ENCODE measurements around the gene VAV1. TPM values are rescaled to one million over a fixed set of nuclear protein-coding genes. Genes with fewer than 3 reads are reported as not detected.

VAV1 gene
- total RNA-seq, 1 donor from 2014 or later: 1.8 TPM

DNA sequence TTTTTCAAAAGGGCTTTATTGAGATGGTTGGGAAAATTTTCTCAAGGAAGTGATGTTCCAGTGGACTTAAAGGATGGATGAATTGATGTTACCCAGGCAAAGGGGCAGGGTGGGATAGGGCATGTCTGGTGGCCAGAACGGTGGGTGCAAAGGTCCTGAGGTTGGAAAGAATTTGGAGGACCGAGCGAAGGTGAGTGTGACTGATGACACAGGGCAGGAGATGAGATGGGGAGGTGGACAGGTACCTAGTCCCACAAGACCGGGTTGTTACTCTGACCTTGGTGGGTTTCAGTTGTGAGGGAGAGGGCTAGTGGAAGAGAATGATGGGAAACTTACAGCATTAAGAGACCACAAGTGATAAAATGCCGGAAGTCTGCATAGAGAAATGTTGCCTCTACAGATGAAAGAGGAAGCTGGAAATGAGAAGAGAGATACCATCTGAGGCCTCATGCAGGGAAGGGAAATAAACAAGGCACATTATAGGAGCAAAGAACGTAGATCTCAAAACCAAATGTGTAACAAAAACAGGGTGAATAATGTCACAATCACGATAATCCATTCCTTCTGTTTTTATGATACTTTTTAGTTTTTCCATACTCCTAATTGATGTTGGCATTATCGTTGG lies 119.4 kb downstream of the VAV1 start:
- no peaks in the 10 kb centered on the region for H3K36me3 ChIP-seq
- intact Hi-C loops (cut with micrococcal nuclease): no loop called here
- TF ChIP-seq, protein P1, sequence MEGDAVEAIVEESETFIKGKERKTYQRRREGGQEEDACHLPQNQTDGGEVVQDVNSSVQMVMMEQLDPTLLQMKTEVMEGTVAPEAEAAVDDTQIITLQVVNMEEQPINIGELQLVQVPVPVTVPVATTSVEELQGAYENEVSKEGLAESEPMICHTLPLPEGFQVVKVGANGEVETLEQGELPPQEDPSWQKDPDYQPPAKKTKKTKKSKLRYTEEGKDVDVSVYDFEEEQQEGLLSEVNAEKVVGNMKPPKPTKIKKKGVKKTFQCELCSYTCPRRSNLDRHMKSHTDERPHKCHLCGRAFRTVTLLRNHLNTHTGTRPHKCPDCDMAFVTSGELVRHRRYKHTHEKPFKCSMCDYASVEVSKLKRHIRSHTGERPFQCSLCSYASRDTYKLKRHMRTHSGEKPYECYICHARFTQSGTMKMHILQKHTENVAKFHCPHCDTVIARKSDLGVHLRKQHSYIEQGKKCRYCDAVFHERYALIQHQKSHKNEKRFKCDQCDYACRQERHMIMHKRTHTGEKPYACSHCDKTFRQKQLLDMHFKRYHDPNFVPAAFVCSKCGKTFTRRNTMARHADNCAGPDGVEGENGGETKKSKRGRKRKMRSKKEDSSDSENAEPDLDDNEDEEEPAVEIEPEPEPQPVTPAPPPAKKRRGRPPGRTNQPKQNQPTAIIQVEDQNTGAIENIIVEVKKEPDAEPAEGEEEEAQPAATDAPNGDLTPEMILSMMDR (IDR thresholded peaks at IDR 0.05; ENCODE audit: borderline replicate concordance): no peak
- no peak overlapping the region for H3K27ac ChIP-seq (replicated peaks)
- peaks cover 43% of the 10 kb centered on the region for H3K9me3 ChIP-seq (replicated peaks)
- H3K4me1 ChIP-seq: no peaks in the 10 kb centered on the region
- no peak for DNase-seq
- H3K4me3 ChIP-seq: no peak overlapping the region
- H3K27me3 ChIP-seq (ENCODE audit: low read depth): peaks cover 36% of the 10 kb centered on the region

DNA sequence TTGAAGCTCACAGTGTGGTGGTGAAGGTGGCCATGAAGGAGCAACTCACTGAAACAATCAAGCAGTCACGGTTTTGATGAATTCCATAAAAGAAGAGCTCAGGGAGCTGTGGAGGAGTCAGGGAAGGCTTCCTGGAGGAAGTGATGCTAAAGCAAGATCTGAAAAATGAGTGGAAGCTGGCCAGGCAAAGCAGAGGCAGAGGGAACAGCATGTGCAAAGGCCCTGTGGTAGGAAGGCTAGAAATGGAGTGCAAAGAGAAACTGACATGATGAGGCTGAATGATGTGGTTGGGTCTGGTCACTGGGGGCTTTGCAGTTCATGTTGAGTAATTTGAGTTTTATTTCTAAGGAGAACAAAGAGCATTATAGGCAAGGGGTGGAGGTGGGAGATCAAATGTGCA lies 121.8 kb downstream of the VAV1 start:
- peaks cover 33% of the 10 kb centered on the region for H3K27me3 ChIP-seq (ENCODE audit: low read depth)
- TF ChIP-seq, protein P1 (IDR thresholded peaks at IDR 0.05; ENCODE audit: borderline replicate concordance): no peak
- peaks cover 49% of the 10 kb centered on the region for H3K9me3 ChIP-seq (replicated peaks)
- H3K4me1 ChIP-seq: no peaks in the 10 kb centered on the region
- H3K27ac ChIP-seq (replicated peaks): no peak overlapping the region
- H3K4me3 ChIP-seq: no peak overlapping the region
- no peaks in the 10 kb centered on the region for H3K36me3 ChIP-seq
- intact Hi-C loops (cut with micrococcal nuclease): no loop called here
- no peak for DNase-seq

DNA sequence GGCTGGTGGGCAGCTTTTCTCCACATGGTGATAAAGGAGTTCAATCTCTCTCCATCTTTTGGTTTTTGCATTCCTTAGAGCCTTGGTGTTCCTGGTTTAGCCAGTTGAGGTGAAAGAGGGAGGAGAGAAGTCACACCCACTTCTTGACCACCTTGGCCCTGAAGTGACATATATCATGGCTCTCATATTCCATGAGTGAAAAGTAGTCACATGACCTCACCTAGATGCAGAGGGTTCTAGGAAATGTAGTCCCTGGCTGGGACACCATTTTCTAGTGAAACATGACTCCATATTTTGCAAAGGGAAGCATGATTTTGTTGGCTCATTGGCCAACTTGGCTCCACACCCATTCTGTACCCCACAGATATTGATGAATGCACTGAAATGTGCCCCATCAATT lies 130.9 kb downstream of the VAV1 start:
- Histone ChIP-seq H3K27me3 (ENCODE audit: low read depth) (peaks cover 18% of the 10 kb centered on the region), H3K9me3 (replicated peaks) (peaks cover 67% of the 10 kb centered on the region), H3K27ac (replicated peaks) (no peak overlapping the region), H3K4me1 (no peaks in the 10 kb centered on the region), H3K4me3 (no peak overlapping the region), H3K36me3 (no peaks in the 10 kb centered on the region)
- no peak for DNase-seq
- TF ChIP-seq, protein P1 (IDR thresholded peaks at IDR 0.05; ENCODE audit: borderline replicate concordance): no peak
- intact Hi-C loops (cut with micrococcal nuclease): no loop called here

DNA sequence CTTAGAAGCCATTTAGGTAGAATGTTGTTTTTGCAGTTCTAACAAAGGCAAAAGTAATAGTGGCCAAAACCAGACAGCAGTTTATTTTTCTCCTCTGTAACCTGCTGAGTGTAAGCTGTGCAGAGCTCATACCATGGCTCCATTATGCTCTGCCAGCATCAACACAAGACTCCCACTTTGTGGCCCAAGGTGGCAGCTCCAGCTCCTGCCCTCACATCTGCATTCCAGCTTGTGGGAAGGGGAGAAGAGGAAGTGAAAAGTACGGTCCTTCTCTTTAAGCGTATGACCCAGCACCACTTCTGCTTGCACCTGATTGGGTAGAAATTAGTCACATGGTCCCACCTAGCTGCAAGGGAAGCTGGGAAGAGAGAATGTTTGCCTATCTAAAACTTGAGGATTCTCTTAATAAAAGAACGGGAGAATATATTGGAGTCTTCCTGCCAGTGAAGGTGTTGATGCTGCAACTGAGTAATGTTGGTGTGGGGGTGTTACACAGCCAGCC lies 134.1 kb downstream of the VAV1 start:
- no peak for DNase-seq
- TF ChIP-seq, protein P1 (IDR thresholded peaks at IDR 0.05; ENCODE audit: borderline replicate concordance): no peak
- H3K9me3 ChIP-seq (replicated peaks): peaks cover 41% of the 10 kb centered on the region
- H3K4me3 ChIP-seq: no peak overlapping the region
- intact Hi-C loops (cut with micrococcal nuclease): no loop called here
- no peak overlapping the region for H3K27ac ChIP-seq (replicated peaks)
- peaks cover 18% of the 10 kb centered on the region for H3K27me3 ChIP-seq (ENCODE audit: low read depth)
- no peaks in the 10 kb centered on the region for H3K36me3 ChIP-seq
- H3K4me1 ChIP-seq: no peaks in the 10 kb centered on the region

Small RNA genes within 50 kb of the gene (microRNA-seq; reads per million reads assigned to microRNA genes)
- gene MIR6791: not detected

Other genes starting within 250 kb of the VAV1 start
- 0.38 TPM for gene TNFSF9, start 241.7 kb upstream of the VAV1 start, total RNA-seq
- gene CD70, start 181.6 kb upstream of the VAV1 start, total RNA-seq: not detected
- gene TNFSF14, start 102.5 kb upstream of the VAV1 start, total RNA-seq: 0.30 TPM
- 133 TPM for gene C3, start 52.1 kb upstream of the VAV1 start, total RNA-seq
- gene GPR108, start 35.1 kb upstream of the VAV1 start, total RNA-seq: 22.4 TPM
- gene TRIP10, start 33.0 kb upstream of the VAV1 start, total RNA-seq: 133 TPM
- gene SH2D3A, start 5.3 kb upstream of the VAV1 start, total RNA-seq: 0.14 TPM
- not detected for gene ADGRE1, start 114.9 kb downstream of the VAV1 start, total RNA-seq
- gene MBD3L2B, start 248.7 kb downstream of the VAV1 start, total RNA-seq: not detected